Endothelial cell of umbilical vein (primary cell): ENCODE results near the gene FHIT. TPM values are rescaled to one million over a fixed set of nuclear protein-coding genes. Genes with fewer than 3 reads are reported as not detected.

Experiments
- BruUV-seq: library from RNA; stranded (reverse); fragments of 400-500 nt; replicated peaks from 2 replicates; lab custom pipeline; 2021; lab: Mats Ljungman, UMichigan
- CTCF ChIA-PET: fragments of 300-600, 350-600 bp; sonication (Branson Sonifier 250); formaldehyde crosslinking; loops from one replicate; lab custom pipeline; 2021; ENCODE audit warnings: antibody characterized with exemption, inconsistent platforms; lab: Charles Lee
- POLR2A ChIA-PET: fragments of 300-600, 350-600 bp; sonication (Branson Sonifier 250); formaldehyde crosslinking; loops from one replicate; lab custom pipeline; 2021; ENCODE audit warnings: antibody characterized with exemption, inconsistent platforms; lab: Charles Lee
- DNase-seq: peaks from one replicate; pipeline ENCODE4 v3.0.0-alpha.2; 2011; ENCODE audit warnings: low read depth, low spot score
- FAIRE-seq: peaks from 2 replicates; lab custom pipeline; 2011; peaks lifted over from hg19 to GRCh38; lab: Jason Lieb, UNC
- H2AFZ ChIP-seq: 2 replicates; pipeline ENCODE4 v1.6.0; 2012; ENCODE audit warnings: low read depth, low read length, control low read depth, inconsistent platforms
- H3K27ac ChIP-seq: 2 replicates; pipeline ENCODE4 v1.5.1; 2011; ENCODE audit warnings: low read depth, mild to moderate bottlenecking, control low read depth, low read length, moderate library complexity; ENCODE audit not compliant: insufficient read depth
- H3K27me3 ChIP-seq, 2 experiments: 2 replicates each; pipeline versions ENCODE4 v1.6.0 to v1.6.1; 2011; ENCODE audit warnings: low read length in 2 of 2, mixed read lengths in 1 of 2; ENCODE audit not compliant: control insufficient read depth in 2 of 2, insufficient read depth in 2 of 2
- H3K36me3 ChIP-seq, 2 experiments: 2 replicates in 1 of 2; 3 replicates in 1 of 2; pipeline ENCODE4 v1.5.1; 2011; ENCODE audit warnings: low read length in 2 of 2, mild to moderate bottlenecking in 1 of 2, moderate library complexity in 1 of 2; ENCODE audit not compliant: control insufficient read depth in 2 of 2, insufficient read depth in 2 of 2; ENCODE audit errors: extremely low read depth in 1 of 2
- H3K4me1 ChIP-seq: 3 replicates; pipeline ENCODE4 v1.5.1; 2011; ENCODE audit warnings: mild to moderate bottlenecking, low read length; ENCODE audit not compliant: control insufficient read depth, insufficient read depth; ENCODE audit errors: extremely low read depth
- H3K4me2 ChIP-seq: 2 replicates; pipeline ENCODE4 v1.6.1; 2011; ENCODE audit warnings: low read length, control low read depth, mixed read lengths; ENCODE audit not compliant: insufficient read depth
- H3K4me3 ChIP-seq, 3 experiments: fragments of 200-600 bp in 1 of 3; sonication (generic), shearing (Covaris generic) in 1 of 3; replicated peaks in 1 of 3; 2 replicates each; pipeline ENCODE4 v1.5.1; 2011 to 2016; ENCODE audit warnings: control low read depth in 3 of 3, low read length in 3 of 3, mild to moderate bottlenecking in 2 of 3, inconsistent platforms in 1 of 3, low read depth in 1 of 3, moderate library complexity in 1 of 3; ENCODE audit not compliant: insufficient read depth in 1 of 3
- H3K79me2 ChIP-seq: 2 replicates; pipeline ENCODE4 v1.6.0; 2012; ENCODE audit warnings: low read length, inconsistent platforms; ENCODE audit not compliant: control insufficient read depth, insufficient read depth
- H3K9ac ChIP-seq: replicated peaks from 2 replicates; pipeline ENCODE3; 2011; ENCODE audit warnings: low read length, control low read depth; ENCODE audit not compliant: insufficient read depth; ENCODE audit errors: extremely low read depth
- H3K9me1 ChIP-seq: replicated peaks from 3 replicates; pipeline ENCODE4 v1.6.0; 2011; ENCODE audit warnings: mild to moderate bottlenecking, low read length; ENCODE audit not compliant: control insufficient read depth, insufficient read depth; ENCODE audit errors: extremely low read depth
- H3K9me3 ChIP-seq: replicated peaks from 2 replicates; pipeline ENCODE4 v1.5.1; 2012; ENCODE audit warnings: low read length, inconsistent platforms; ENCODE audit not compliant: control insufficient read depth, insufficient read depth
- H4K20me1 ChIP-seq: replicated peaks from 2 replicates; pipeline ENCODE3; 2011; ENCODE audit warnings: mild to moderate bottlenecking, low read length; ENCODE audit not compliant: control insufficient read depth, insufficient read depth; ENCODE audit errors: extremely low read depth
- EZH2 ChIP-seq: IDR thresholded peaks from 2 replicates; pipeline ENCODE4 v1.6.1; 2012; ENCODE audit warnings: borderline replicate concordance, low read depth, mild to moderate bottlenecking, moderate library complexity, low read length, inconsistent platforms; ENCODE audit not compliant: severe bottlenecking
- FOS ChIP-seq: IDR thresholded peaks from 2 replicates; pipeline ENCODE4 v1.6.1; 2011; ENCODE audit warnings: mild to moderate bottlenecking, low read length, moderate library complexity, borderline replicate concordance; ENCODE audit not compliant: insufficient read depth
- GATA2 ChIP-seq: IDR thresholded peaks from 2 replicates; pipeline ENCODE4 v1.7.0; 2011; ENCODE audit warnings: low read depth, mild to moderate bottlenecking, moderate library complexity, mixed read lengths, low read length; ENCODE audit not compliant: insufficient read length, insufficient read depth
- JUN ChIP-seq: IDR thresholded peaks from 2 replicates; pipeline ENCODE4 v1.6.1; 2011; ENCODE audit warnings: borderline replicate concordance, low read depth; ENCODE audit not compliant: insufficient read length, insufficient read depth
- MYC ChIP-seq: IDR thresholded peaks from one replicate; pipeline ENCODE4 v1.6.1; 2011; ENCODE audit warnings: mild to moderate bottlenecking, low read depth, low read length
- POLR2A ChIP-seq: IDR thresholded peaks from 2 replicates; pipeline ENCODE4 v1.6.1; 2012; ENCODE audit warnings: low read depth, mild to moderate bottlenecking, control low read depth, low read length
- POLR2AphosphoS5 ChIP-seq: IDR thresholded peaks from 2 replicates; pipeline ENCODE4 v1.6.1; 2012; ENCODE audit warnings: low read depth, mild to moderate bottlenecking, control low read depth, low read length, moderate library complexity; ENCODE audit not compliant: insufficient read depth
- dilution Hi-C: fragments of 300-500 bp; cut with MboI; formaldehyde crosslinking; loops from one replicate; pipeline ENCODE4 v1.15.0; 2019; ENCODE audit warnings: low sequenced_read_pairs; ENCODE audit not compliant: extremely low pct_ligation_motif_present
- intact Hi-C: fragments of 100-400 bp; cut with micrococcal nuclease; formaldehyde crosslinking; loops from one replicate; pipeline ENCODE4 v1.10.0; 2022
- polyA plus RNA-seq, 4 experiments: library from polyadenylated mRNA; depleted of rRNA in 3 of 4; stranded (reverse) in 3 of 4; unstranded in 1 of 4; fragments of >200 nt; gene quantifications; 2 replicates each; pipeline versions ENCODE4 v1.2.1 to v1.2.3, GENCODE V29; 2011 to 2012; ENCODE audit warnings: missing spikeins in 1 of 4
- total RNA-seq: library from RNA; stranded (reverse); gene quantifications from 2 replicates; pipeline ENCODE4 v1.2.3, GENCODE V29; 2021
- TF ChIP-seq, protein P1 (sequence below): IDR thresholded peaks from 2 replicates; pipeline ENCODE4 v1.6.1; 2011; ENCODE audit not compliant: insufficient read depth, insufficient read length
- TF ChIP-seq, protein P2 (sequence below), 2 donors: IDR thresholded peaks; 1 replicate in 1 of 2; 2 replicates in 1 of 2; pipeline ENCODE4 v1.5.1; 2011; ENCODE audit warnings: low read length in 2 of 2, mild to moderate bottlenecking in 2 of 2, moderate library complexity in 2 of 2, control low read depth in 1 of 2, inconsistent platforms in 1 of 2, low read depth in 1 of 2; ENCODE audit not compliant: insufficient read depth in 1 of 2; ENCODE audit errors: extremely low read depth in 1 of 2

FHIT gene
- total and polyA plus RNA-seq, 2 donors (not counting 3 experiments of a cell fraction or from before 2014, with no cell fraction given): 0.47 to 2.2 TPM

DNA sequence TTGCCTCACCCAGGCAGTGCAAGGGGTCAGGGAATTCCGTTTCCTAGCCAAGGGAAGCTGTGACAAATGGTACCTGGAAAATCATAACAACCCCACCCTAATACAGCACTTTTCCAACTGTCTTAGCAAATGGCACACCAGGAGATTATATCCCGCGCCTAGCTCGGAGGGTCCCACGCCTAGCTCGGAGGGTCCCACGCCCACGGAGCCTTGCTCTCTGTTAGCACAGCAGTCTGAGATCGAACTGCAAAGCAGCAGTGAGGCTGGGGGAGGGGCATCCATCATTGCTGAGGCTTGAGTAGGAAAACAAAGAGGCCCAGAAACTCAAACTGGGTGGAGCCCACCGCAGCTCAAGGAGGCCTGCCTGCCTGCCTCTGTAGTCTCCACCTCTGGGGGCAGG lies 208.1 kb downstream of the FHIT start:
- dilution Hi-C loops: no loop called here
- Histone ChIP-seq H3K27ac (no peak overlapping the region), H3K4me2 (no peak overlapping the region), H3K4me1 (no peaks in the 10 kb centered on the region), H4K20me1 (no peaks in the 10 kb centered on the region), H3K36me3 (no peaks in the 10 kb centered on the region), H3K79me2 (no peaks in the 10 kb centered on the region), H2AFZ (no peak overlapping the region), H3K9me3 (no peaks in the 10 kb centered on the region), H3K4me3 (no peak overlapping the region), H3K9ac (no peak overlapping the region), H3K27me3 (no peaks in the 10 kb centered on the region), H3K9me1 (no peaks in the 10 kb centered on the region)
- POLR2A ChIA-PET: no interaction called here
- intact Hi-C loops: no loop called here
- no peak for FAIRE-seq
- CTCF ChIA-PET: no interaction called here
- no peak for TF ChIP-seq JUN
- TF ChIP-seq, protein P1, sequence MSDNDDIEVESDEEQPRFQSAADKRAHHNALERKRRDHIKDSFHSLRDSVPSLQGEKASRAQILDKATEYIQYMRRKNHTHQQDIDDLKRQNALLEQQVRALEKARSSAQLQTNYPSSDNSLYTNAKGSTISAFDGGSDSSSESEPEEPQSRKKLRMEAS: no peak
- BruUV-seq: no TSS peak
- DNase-seq: no peak

DNA sequence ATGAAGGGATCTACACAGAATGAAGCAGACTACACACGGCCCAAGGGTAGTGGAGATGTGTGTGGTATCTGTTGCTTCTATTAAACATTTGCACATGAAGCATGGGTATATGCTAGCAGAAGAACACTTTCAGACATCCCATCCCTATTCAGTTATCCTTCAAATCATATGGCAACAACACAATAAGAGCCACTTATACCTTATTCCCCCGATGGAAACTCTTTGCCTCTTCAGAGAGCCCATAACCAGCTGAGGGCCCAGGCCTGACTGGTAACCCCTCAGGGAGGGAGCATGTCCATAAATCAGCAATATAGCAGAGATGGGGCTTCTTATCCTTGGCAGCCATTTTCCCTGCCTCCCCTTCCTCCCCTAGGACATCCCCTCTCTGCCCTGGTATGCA lies 210.6 kb downstream of the FHIT start:
- FAIRE-seq (no peak), DNase-seq (no peak)
- H3K36me3 ChIP-seq: no peaks in the 10 kb centered on the region
- H3K27ac ChIP-seq: no peak overlapping the region
- no peak overlapping the region for H3K4me2 ChIP-seq
- intact Hi-C loops: no loop called here
- H3K4me1 ChIP-seq: no peaks in the 10 kb centered on the region
- CTCF ChIA-PET: no interaction called here
- POLR2A ChIA-PET: no interaction called here
- H3K79me2 ChIP-seq: no peaks in the 10 kb centered on the region
- dilution Hi-C loops: no loop called here
- H2AFZ ChIP-seq: no peak overlapping the region
- no peak overlapping the region for H3K4me3 ChIP-seq
- no peak overlapping the region for H3K9ac ChIP-seq
- H3K9me1 ChIP-seq: no peaks in the 10 kb centered on the region
- TF ChIP-seq EZH2 (no peak), MYC (no peak), POLR2A (no peak), JUN (no peak), GATA2 (no peak), FOS (no peak), POLR2AphosphoS5 (no peak)
- TF ChIP-seq, protein P1: no peak
- TF ChIP-seq, protein P2, sequence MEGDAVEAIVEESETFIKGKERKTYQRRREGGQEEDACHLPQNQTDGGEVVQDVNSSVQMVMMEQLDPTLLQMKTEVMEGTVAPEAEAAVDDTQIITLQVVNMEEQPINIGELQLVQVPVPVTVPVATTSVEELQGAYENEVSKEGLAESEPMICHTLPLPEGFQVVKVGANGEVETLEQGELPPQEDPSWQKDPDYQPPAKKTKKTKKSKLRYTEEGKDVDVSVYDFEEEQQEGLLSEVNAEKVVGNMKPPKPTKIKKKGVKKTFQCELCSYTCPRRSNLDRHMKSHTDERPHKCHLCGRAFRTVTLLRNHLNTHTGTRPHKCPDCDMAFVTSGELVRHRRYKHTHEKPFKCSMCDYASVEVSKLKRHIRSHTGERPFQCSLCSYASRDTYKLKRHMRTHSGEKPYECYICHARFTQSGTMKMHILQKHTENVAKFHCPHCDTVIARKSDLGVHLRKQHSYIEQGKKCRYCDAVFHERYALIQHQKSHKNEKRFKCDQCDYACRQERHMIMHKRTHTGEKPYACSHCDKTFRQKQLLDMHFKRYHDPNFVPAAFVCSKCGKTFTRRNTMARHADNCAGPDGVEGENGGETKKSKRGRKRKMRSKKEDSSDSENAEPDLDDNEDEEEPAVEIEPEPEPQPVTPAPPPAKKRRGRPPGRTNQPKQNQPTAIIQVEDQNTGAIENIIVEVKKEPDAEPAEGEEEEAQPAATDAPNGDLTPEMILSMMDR (IDR thresholded peaks at IDR 0.05; ENCODE audit: extremely low read depth in 1 of 2, insufficient read depth in 1 of 2, low read depth in 1 of 2, low read length in 2 of 2): no peak
- H3K27me3 ChIP-seq: no peaks in the 10 kb centered on the region
- BruUV-seq: no TSS peak
- no peaks in the 10 kb centered on the region for H3K9me3 ChIP-seq
- H4K20me1 ChIP-seq: no peaks in the 10 kb centered on the region
